ENCODE data around the gene TEDC2.
"Not testable (repeated sequence)": the region's sequence is repeated elsewhere in the genome, so short reads cannot be mapped to it uniquely, and the experiment has no call there.

Gene TEDC2

DNA sequence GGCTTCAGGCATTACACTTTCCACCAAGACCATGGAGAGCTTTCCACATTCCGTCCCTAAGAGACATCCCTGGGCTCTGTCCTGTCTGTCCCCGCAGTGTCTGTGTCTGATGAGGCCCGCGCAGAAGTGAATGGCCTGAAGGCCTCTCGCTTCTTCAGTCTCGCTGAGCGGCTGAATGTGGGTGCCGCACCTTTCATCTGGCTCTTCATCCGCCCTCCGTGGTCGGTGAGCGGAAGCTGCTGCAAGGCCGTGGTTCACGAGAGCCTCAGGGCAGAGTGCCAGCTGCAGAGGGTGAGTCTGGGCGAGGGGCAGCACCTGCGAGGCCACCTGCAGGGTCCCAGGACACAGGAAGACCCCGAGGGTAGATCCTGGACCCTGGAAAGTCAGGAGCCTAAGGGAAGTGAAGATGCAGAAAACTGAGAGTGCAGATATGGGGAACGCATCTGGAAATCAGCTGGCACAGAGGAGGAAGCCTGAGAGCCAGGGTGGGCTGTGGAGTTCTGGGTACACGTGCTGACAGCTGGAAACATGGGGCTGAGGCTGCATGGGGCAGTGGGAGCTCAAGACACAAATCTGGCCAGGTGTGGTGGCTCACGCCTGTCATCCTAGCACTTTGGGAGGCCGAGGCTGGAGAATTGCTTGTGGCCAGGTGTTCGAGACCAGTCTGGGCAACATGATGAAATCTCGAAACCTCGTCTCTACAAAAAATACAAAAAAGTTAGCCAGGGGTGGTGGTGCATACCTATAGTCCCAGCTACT is 22.7 kb upstream of the TEDC2 start:
- DNase-seq (ENCODE audit: low read depth in 3 of 3) = no peak

DNA sequence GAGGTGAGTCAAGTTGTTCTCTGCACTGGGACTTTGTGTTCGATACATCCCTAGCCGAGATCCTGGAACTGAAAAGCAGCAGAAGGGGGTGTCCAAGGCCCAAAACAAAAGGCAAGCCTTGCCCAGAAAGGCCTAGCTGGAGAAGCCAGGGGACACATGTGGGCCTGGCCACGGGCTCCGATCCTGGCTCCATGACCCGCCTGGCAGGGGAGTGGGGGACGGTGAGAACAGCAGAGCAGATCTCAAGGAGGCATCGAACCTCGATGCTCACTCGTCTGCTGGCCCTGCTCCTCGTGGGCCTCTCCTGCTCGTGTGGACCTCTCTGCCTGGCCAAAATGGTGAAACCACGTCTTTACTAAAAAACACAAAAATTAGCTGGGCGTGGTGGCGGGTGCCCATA is 21.8 kb upstream of the TEDC2 start:
- DNase-seq (ENCODE audit: low read depth in 3 of 3) = no peak

DNA sequence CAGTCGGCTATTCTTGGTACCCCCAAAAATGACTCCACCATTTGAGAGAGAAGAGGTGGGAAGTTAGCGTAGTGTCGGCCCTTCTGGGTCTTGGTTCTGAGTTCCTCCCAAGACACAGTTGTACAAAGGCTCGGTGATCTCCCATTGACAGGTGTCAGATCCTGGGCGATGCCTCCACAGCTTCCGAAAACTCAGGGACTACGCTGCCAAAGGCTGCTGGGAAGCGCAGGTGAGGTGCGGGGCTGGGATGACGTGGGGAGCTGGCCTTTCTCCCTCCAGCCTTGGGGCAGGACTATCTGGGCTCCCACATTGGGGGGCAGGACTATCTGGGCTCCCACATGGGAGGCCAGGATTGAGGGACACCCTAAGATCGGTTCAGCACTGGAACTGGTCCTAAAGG is 20.3 kb upstream of the TEDC2 start:
- no peak for DNase-seq (ENCODE audit: low read depth in 3 of 3)

DNA sequence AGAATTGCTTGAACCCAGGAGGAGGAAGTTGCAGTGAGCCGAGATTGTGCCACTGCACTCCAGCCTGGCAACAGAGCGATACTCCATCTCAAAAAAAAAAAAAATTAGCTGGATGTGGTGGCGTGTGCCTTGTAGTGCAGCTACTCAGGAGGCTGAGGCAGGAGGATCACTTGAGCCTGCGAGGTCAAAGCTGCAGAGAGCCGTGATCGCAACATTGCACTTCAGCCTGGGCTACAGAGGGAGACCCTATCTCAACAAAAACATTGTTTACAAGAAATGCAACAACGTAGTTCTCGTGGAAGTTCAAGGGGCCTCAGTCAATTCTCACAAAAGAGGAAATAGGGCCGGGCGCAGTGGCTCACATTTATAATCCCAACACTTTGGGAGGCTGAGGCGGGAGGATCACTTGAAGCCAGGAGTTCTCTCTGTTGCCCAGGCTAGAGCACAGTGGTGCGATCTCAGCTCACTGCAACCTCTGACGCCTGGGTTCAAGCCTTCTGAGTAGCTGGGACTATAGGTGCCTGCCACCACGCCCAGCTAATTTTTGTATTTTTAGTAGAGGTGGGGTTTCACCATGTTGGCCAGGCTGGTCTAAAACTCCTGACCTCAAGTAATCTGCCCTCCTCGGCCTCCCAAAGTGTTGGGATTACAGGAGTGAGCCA is 18.6 kb upstream of the TEDC2 start:
- DNase-seq (ENCODE audit: low read depth in 3 of 3) = not testable (repeated sequence)

DNA sequence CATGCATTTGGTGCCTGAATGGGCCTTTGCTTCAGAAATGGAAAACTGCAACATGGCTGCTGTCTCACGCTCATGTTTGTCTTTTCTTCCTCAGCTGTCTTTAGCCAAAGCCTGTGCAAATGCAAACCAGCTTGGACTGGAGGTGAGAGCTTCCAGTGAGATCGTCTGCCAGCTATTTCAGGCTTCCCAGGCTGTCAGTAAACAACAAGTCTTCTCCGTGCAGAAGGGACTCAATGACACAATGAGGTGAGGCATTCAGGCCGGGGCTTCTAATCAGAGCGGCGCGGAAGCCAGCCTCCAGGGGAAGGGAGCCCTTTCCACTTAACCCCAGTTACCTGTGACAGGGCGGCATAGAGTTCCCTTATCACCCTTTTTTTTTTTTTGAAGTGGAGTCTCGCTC is 16.4 kb upstream of the TEDC2 start:
- no peak for DNase-seq (ENCODE audit: low read depth in 3 of 3)

DNA sequence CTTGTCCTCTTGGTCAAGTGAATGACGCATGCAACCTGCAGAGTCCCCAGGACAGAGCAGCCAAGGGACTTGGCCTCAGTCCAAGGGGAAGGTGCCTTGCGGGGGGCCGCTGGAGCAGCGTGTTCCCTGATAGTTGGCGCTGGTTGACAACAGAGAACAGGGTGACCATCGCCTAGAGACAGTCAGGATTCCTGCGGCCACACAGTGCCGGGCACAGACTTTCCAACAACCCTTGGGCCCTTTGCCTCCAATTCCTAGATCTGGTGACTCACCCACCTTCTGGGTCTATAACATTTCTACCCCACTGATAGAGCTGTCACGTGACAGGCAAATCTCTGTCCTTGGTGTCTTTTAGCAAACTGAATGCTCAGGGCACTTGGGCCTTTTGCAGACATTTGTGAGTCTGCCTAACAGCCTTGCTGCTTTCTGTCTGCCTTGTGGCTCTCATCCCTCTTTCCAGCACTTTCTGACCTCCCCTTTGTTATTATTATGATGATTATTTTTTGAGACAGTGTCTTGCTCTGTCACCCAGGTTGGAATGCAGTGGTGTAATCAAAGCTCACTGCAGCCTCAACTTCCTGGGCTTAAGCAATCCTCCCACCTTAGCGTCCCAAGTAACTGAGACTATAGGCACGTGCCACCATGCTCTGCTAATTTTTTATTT is 11.9 kb upstream of the TEDC2 start:
- no peak for DNase-seq (ENCODE audit: low read depth in 3 of 3)

DNA sequence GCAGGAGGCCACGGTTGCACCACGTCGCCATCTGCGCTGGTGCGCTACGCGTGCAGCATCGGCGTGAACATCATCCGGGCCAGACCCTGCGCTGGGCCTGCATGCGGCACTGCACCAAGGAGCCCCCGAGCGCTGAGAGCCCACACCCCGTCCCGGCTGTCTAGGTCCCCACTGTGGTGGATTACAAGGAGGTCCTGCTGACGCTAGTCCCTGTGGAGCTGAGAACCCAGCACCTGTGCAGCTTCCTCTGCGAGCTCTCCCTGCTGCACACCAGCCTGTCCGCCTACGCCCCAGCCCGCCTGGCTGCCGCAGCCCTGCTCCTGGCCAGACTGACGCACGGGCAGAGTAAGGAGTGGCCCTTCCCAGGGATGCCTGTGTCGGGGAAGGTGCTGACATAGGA is 10.8 kb upstream of the TEDC2 start:
- DNase-seq (ENCODE audit: low read depth in 3 of 3) = no peak

DNA sequence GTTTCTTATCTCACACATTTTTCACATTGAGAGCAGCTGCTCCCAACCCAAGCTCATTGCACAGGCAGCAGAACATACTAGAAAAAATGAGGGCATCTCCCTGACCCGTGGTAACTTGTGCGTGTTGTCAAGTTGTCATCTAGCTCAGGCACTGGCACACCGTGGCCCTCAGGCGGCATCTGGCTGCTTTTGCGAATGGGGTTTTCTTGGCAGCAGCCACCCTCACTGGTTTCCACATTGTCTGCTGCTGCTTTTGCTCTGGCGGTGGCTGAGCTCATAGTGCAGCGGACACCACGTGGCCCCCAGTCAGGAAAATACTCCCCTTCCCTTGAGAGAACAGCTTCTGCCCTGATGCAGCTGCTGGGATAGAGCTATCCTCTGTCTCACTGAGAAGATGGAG is 9.4 kb upstream of the TEDC2 start:
- DNase-seq (ENCODE audit: low read depth in 3 of 3) = no peak

DNA sequence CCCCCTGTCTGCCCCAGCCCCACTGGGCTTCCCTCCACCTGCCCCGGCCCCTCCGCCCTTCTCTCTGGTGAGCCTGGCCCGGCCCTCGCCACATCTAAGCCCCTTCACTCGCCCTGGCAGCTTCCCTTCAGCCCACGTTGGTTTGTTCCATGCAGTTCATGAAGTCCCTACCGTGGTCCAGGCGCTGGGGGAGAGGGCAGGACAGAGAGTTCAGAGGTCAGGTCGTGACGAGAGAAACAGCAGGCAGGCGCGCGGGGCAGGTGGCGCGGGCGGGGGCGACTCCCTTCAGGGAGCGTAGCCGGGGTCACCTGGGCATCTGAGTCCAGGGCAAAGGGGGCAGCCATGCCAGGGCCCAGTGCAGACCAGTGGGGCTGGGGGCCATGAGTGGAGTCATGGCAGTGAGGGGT is 8.9 kb upstream of the TEDC2 start:
- no peak for DNase-seq (ENCODE audit: low read depth in 3 of 3)

DNA sequence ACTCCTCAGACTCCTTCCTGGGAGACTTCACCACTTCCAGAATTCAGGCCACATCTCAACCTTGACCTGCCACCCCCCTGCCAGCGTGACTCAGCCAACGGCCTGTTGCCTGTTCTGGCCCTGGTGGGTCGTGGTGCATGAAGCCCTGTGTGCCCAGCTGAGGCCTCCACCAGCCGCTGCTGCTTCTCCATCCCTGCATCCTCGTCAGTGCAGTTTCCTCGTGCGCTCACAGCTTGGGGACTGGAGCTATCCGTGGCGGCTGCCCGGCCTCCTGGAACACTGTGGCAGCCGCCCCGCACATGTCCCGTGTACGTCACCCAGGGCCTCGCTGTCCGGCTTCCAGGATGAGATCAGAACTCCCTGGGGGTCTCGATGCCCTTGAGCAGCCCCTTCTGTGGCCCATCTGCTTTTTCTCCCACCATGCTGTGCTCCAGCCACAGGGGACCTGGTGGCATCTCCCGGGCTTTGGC is 8.0 kb upstream of the TEDC2 start:
- DNase-seq (ENCODE audit: low read depth in 3 of 3) = no peak

DNA sequence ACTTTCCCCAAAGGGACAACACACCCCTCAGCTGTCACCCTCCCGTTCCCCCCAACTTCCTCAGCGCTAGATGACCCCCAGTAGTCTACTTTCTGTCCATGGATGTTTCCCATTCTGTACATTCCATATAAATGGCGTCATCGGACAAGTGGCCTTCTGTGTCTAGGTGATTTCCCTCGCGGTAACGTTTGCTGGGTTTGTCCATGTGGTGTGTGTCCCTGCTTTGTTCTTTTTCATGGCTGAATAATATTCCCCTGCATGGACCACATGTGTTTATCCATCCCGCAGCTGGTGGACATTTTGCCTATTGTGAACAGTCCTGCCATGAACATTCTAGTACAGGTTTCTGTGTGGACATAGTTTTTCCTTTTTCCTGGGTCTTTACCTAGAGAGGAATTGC is 7.3 kb upstream of the TEDC2 start:
- DNase-seq (ENCODE audit: low read depth in 3 of 3) = no peak

DNA sequence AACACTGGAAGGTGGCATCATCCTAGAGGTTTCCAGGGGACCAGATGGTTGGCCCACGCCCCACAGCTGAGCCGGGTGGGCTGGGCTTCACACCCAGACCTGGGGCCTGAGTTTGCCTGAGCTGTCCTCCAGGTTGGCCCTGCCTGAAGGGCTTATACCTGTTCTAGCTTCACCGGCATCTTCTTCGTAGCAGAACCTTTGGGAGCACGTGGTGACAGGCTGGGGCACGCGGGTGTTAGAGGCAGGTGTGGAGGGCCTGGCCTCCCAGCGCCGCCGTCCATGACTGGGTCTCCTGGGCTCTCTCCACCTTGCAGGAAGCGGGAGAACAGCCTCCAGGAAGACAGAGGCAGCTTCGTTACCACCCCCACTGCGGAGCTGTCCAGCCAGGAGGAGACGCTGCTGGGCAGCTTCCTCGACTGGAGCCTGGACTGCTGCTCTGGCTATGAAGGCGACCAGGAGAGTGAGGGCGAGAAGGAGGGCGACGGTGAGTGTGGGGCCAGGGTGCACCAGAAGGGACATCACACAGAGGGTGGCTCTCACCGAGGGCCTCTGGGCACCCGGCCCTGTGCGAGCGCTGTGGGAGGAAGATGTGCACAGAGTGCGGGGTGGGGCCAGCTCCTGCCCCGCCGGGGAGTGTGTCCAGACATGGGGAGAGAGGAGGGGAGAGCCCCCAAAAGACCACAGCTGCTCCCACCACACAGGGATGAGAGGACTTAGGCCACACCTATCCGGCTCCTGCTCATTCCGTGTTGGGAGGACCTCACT is 4.6 kb upstream of the TEDC2 start:
- no peak for DNase-seq (ENCODE audit: low read depth in 3 of 3)

DNA sequence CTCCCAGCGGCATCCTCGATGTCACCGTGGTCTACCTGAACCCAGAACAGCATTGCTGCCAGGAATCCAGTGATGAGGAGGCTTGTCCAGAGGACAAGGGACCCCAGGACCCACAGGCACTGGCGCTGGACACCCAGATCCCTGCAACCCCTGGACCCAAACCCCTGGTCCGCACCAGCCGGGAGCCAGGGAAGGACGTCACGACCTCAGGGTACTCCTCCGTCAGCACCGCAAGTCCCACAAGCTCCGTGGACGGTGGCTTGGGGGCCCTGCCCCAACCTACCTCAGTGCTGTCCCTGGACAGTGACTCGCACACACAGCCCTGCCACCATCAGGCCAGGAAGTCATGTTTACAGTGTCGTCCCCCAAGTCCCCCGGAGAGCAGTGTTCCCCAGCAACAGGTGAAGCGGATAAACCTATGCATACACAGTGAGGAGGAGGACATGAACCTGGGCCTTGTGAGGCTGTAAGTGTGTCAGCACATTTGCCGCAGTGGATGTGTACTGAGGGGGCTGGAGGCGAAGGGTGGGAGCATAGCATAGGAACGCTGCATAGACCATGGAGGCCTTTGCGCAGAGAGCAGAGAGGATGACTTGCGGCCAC is 3.3 kb upstream of the TEDC2 start:
- no peak for DNase-seq (ENCODE audit: low read depth in 3 of 3)

DNA sequence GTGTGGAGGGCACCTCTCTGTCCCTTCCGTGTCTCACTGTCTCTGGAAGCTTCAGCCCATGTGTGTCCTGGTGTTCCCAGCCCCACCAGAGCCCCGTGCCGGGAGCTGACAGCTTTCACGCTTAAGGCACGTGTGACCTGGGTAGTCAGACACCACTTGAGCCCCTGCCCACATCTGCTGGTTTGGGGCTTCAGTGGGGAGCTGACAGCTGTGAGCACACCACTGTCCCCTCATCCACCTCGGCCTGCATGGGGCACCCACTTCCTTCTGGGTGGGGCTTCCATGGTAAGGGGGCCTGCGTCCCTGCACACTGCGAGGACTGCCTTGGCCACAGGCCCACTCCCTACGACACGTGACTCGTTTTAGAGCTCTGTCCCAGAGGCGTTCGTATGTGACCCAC is 2.6 kb upstream of the TEDC2 start:
- DNase-seq (ENCODE audit: low read depth in 3 of 3) = no peak

DNA sequence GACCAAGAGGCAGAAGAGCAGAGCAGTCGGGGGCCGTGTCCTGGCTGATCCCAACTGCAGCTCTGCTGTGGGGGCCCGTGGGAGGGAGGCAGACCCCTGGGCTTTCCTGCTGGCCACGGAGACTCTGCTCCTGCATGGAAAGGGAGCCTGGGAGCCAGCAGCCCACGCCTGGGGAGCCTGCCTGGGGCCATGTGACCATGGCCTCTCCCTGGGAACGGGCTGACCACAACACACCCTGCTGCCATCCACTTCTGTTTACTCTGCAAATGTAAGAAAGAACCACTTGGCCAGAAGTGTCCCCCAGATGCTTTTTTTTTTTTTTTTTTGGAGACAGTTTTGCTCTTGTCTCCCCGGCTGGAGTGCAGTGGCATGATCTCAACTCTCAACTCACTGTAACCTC is 2.0 kb upstream of the TEDC2 start:
- no peak for DNase-seq (ENCODE audit: low read depth in 3 of 3)

DNA sequence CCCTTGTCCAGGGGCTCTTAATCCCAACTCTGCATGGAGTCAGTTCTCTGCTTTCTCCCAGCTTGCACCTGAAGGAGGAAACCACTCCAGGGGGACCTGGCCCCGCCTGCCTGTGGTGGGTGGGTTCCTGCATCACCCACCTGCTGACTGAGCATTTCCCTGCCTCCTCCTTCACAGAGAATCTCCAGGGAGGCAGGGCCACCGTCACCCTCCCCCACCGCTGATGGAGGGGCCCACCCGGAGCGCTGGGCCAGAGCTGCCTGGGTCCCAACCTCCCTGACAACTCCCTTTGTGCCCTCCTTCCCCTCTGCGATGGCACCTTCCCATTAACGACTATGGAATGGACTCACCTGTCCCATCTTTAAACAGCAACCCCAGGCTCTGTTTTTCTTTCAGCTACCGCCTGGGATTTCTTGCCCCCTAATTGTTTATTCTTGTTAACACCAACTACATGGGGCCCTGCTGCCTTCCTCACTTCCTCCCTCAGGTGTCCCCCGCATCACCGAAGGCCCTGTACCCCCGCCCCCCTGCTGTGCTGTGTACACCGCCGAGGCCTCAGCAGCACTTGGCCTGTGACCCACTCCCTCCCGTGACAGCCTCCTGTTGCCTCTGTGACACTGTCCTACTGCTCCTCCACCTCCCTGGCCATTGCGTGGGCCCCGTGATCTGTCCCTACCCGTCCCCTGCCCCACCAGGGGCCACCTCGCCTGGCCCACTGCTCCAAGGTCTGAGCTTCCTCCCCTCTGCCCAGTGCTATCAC is 842 bp upstream of the TEDC2 start:
- DNase-seq (ENCODE audit: low read depth in 3 of 3) = no peak

DNA sequence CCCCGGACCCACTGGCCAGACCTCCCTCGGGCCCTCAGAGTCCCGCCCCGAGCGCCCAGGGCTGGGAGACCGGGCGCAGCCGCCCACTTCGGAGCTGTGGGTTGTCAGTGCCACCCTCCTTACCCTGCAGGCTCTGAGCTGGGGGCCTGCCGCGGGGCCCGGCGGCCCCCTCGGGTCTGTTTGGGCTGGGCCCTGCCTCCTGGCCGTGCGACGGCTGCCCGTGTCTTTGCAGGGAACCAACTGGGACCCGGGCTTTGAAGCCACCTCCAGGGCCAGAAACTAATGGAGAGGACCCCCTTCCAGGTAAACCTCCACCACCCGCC is 443 bp downstream of the TEDC2 start:
- DNase-seq (ENCODE audit: low read depth in 3 of 3) = no peak

DNA sequence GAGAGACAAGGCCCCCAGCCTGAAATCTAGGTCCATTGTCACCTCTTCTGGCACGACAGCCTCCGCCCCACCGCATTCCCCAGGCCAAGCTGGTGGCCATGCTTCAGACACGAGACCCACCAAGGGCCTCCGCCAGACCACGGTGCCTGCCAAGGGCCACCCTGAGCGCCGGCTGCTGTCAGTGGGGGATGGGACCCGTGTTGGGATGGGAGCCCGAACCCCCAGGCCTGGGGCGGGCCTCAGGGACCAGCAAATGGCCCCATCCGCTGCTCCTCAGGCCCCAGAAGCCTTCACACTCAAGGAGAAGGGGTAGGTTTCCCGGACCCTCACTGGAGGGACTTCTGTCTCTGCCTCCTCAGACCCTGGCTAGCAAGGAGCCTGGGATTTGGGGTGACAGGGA is 1.0 kb downstream of the TEDC2 start:
- no peak for DNase-seq (ENCODE audit: low read depth in 3 of 3)

DNA sequence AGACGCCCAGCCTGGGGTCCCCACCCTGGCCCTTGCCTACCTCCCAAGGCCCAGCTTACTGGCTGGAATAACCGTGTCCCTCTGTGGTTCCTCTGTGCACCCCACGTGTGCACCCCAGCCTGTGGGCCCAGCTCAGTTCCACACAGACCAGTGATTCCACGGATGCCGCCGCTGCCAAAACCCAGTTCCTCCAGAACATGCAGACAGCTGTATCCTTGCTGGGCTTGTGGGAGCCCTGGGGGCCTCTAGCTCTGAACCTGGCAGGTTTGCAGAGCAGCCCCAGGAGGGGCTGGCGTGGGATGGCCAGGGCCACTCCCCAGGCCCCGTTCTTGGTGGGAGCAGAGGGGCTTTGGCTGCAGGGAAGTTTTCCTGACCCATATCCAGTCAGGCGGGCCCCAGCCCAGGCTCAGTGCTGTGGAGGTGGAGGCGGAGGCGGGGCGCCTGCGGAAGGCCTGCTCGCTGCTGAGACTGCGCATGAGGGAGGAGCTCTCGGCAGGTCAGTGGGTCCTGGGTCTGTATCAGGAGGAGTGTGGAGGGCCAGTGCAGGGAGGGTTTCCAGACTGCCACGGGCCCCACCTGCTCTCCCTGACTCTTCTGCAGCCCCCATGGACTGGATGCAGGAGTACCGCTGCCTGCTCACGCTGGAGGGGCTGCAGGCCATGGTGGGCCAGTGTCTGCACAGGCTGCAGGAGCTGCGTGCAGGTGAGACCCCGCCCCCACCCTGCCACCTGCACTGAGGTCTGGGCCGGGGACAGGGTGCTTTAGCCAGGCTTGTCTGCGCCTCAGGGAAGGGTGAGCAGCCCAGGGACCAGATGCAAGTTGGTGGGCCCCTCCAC is 2.3 kb downstream of the TEDC2 start:
- DNase-seq (ENCODE audit: low read depth in 3 of 3) = no peak

DNA sequence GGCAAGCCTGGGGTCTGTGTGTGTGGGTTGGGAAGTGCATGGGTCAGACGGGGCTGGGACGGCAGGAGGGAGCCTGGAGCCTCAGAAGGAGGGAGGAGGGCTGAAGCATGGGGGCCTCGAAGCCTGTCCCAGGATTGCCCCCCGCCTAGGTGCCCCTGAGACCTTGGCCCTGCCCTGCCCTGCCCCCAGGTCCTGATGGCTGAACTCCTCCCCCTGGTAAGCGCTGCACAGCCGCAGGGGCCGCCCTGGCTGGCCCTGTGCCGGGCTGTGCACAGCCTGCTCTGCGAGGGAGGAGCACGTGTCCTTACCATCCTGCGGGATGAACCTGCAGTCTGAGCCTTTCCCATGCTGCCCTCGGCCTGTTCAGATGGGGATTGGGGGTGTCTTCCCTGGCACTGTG is 4.4 kb downstream of the TEDC2 start:
- no peak for DNase-seq (ENCODE audit: low read depth in 3 of 3)

Data from stimulated activated CD4-positive, alpha-beta T cell treated with anti-CD3 and anti-CD28 coated beads, TNF-alpha, amount 100 ng/mL, for 24 hours (primary cell).